Motor neuron (in vitro differentiated cells): ENCODE data around the gene ACLY. TPM values are rescaled to one million over a fixed set of nuclear protein-coding genes. Genes with fewer than 3 reads are reported as not detected.
A peak's percentile ranks its signal among the peaks of the same experiment; 100 is the strongest.

Experiments
- ATAC-seq, 8 experiments: fragments of 200-7000 bp; cut with Tn5 transposase; replicated peaks in 6 of 8; 2 replicates each; pipeline ENCODE4 v1.8.0; 2021; ENCODE audit warnings: mild to moderate bottlenecking in 8 of 8, moderate library complexity in 8 of 8
- H3K27ac ChIP-seq, 2 donors: fragments of 250-450 bp; sonication (Bioruptor Pico); 2 replicates each; pipeline ENCODE4 v1.9.0; 2021; ENCODE audit warnings: antibody characterized with exemption in 2 of 2, mild to moderate bottlenecking in 2 of 2, moderate library complexity in 1 of 2
- H3K4me1 ChIP-seq, 2 donors: fragments of 250-450 bp; sonication (Bioruptor Pico); replicated peaks in 1 of 2; 2 replicates each; pipeline ENCODE4 v1.6.1; 2021; ENCODE audit warnings: antibody characterized with exemption in 2 of 2, mild to moderate bottlenecking in 2 of 2, moderate library complexity in 1 of 2
- H3K4me3 ChIP-seq, 5 donors: fragments of 250-450 bp; sonication (Bioruptor Pico); 2 replicates each; pipeline ENCODE4 v1.9.0; 2021; ENCODE audit warnings: antibody characterized with exemption in 5 of 5, mild to moderate bottlenecking in 5 of 5, moderate library complexity in 4 of 5
- WGBS, 10 experiments: fragments of 450-650 bp; shearing (Covaris generic); methylation state at CpG; one replicate each; pipeline ENCODE4 v1.0.0; 2022; 5-methylcytosine and 5-hydroxymethylcytosine counted together
- in situ Hi-C, 9 experiments: fragments of 400-800 bp; cut with MboI; loops; one replicate each; pipeline ENCODE4 v1.15.0; 2021; ENCODE audit warnings: low sequenced_read_pairs in 9 of 9, low pct_unique_long_range_greater_than_20kb in 2 of 9; ENCODE audit not compliant: unreplicated experiment in 9 of 9
- total RNA-seq, 8 experiments: library from RNA; unstranded; fragments of 300-600 nt; gene quantifications; 2 replicates each; pipeline versions ENCODE4 v1.2.3 to v1.2.4, GENCODE V29; 2022

Gene ACLY
- total RNA-seq, 8 experiments from 2014 or later: 87.0 to 283 (median 141) TPM

- Histone ChIP-seq H3K4me3 (peak overlapping the region; percentile 74 to 89 (median 80)), H3K27ac (no peak overlapping the region)
- ATAC-seq: no peak
Observed at GRCh38 chr17:41917192-41917591, 1.6 kb downstream of the ACLY start.

DNA sequence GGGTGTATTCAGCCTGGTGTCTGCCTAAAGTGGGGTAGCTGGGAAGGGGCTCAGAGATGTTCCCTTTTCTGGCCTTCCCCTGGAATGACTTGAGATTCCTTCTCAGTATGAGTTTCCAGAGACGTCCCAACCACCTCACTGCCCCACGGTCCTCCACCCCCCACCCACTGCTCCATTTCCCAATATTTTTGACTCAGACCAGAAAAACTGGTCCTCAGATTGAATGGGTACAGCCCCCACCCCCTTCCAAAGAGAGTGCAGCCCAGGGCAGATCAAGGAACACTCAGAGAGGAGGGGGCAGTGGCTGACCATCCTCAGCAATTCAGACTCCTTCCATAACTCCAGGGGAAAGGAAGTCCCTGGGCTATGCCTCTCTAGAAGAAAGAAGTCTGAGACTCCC, 3.2 kb downstream of the ACLY start:
- Histone ChIP-seq H3K27ac (no peak overlapping the region), H3K4me3 (no peak overlapping the region), H3K4me1 (peaks cover 20 to 30% of the 10 kb centered on the region in 2 donors)
- no peak for ATAC-seq
- in situ Hi-C loops: no loop called here
- WGBS, 10 experiments: no CpG with 5 or more reads among the region's 2 CpGs

More at GRCh38 chr17:41917192-41917591, 1.6 kb downstream of the ACLY start:
- H3K4me1 ChIP-seq: peaks cover 20 to 30% of the 10 kb centered on the region in 2 donors
- 0 to 57% (median 32%) methylated on average over 1 to 3 of the region's 4 CpGs; no CpG with 5 or more reads in 3 of the 10 experiments for WGBS, 10 experiments
- in situ Hi-C loops: no loop called here

- peaks cover 18 to 28% of the 10 kb centered on the region in 2 donors for H3K4me1 ChIP-seq
- no peak overlapping the region for H3K4me3 ChIP-seq
- in situ Hi-C loops: no loop called here
- no peak overlapping the region for H3K27ac ChIP-seq
- no peak for ATAC-seq
- WGBS, 10 experiments: 60 to 100% (median 100%) methylated on average over 1 to 2 of the region's 5 CpGs; no CpG with 5 or more reads in 4 of the 10 experiments
Observed at GRCh38 chr17:41915020-41915419, 3.7 kb downstream of the ACLY start.

DNA sequence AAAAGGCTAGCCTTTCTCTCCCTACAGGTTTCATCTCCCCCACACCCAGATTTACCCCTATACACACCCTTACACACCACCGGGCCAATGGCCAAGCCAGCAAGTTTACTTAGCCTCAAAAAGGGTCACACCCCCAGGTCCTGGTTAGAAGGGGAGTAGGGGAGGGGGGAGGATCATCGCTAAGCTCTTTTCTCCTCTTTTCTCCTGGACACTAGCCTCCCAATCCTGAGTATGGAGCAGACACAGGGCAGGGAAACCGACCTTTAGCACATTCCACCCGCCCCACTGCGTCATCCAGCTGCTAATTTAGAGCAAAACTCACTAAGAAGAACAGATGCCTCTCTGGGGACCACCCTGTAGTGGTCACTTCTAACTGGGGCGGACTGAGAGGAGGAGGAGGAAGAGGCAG, 4.4 kb downstream of the ACLY start:
- WGBS, 10 experiments: 18 to 100% (median 72%) methylated on average over 1 to 5 of the region's 6 CpGs; no CpG with 5 or more reads in 3 of the 10 experiments
- Histone ChIP-seq H3K4me3 (no peak overlapping the region), H3K4me1 (peaks cover 11 to 21% of the 10 kb centered on the region in 2 donors), H3K27ac (no peak overlapping the region)
- in situ Hi-C loops: no loop called here
- ATAC-seq: no peak

DNA sequence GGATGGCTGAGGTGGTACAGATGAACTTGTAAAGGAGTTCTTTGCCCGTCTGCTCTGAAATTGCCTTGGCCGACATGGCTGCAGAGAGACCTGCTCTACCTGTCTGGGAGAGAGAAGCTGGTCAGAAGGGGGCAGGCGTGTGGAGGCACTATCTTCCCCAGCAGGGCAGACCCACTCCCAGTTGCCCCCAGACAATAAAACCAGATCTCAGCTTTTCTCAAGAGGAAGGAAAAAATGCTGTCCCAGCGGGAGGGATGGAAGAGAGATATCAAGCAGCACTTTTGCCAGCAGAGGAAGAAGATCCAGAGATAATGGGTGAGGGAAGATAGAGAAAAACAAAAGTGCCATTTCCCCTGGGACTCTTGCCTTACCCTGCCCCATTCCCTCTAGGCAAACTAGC, 5.0 kb downstream of the ACLY start:
- no peak overlapping the region for H3K4me3 ChIP-seq
- H3K27ac ChIP-seq: no peak overlapping the region
- WGBS, 10 experiments: 90 to 100% (median 100%) methylated on average over 1 to 4 of the region's 4 CpGs; no CpG with 5 or more reads in 7 of the 10 experiments
- in situ Hi-C loops: no loop called here
- peaks cover 11 to 21% of the 10 kb centered on the region in 2 donors for H3K4me1 ChIP-seq
- ATAC-seq: no peak

DNA sequence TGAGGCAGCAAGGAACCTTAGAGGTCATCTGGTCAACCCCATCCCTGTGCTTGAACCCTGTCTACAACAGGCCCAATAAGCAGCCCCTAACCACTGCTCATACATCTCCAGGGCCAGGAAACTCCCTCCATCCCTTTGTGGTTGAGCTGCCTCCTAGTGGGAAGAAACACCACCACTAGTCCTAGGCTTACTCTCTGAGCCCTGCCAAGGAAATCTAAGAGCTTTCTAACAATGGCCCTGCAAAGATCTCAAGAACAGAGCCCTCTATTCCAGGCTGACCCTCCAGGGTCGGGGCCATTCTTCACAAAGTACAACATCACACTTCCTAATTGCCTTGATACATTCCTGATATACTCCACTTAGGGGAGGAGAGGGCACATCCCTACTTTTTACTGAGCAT, 5.8 kb downstream of the ACLY start:
- 60 to 100% (median 94%) methylated on average over 1 of the region's 1 CpG; no CpG with 5 or more reads in 6 of the 10 experiments for WGBS, 10 experiments
- H3K4me1 ChIP-seq: peaks cover 11 to 25% of the 10 kb centered on the region in 2 donors

GRCh38 chr17:41910701-41911391, 7.9 kb downstream of the ACLY start:
- Histone ChIP-seq H3K27ac (no peak overlapping the region), H3K4me3 (no peak overlapping the region), H3K4me1 (peaks cover 5 to 21% of the 10 kb centered on the region in 2 donors)
- in situ Hi-C loops: no loop called here
- 0 to 100% (median 82%) methylated on average over 1 to 6 of the region's 13 CpGs; no CpG with 5 or more reads in 2 of the 10 experiments for WGBS, 10 experiments
- ATAC-seq: peak in 7 of 8 experiments; percentile 46 to 94 (median 79)

More for the DNA sequence above, 5.8 kb downstream of the ACLY start:
- no peak for ATAC-seq
- no peak overlapping the region for H3K4me3 ChIP-seq
- in situ Hi-C loops: no loop called here
- no peak overlapping the region for H3K27ac ChIP-seq

DNA sequence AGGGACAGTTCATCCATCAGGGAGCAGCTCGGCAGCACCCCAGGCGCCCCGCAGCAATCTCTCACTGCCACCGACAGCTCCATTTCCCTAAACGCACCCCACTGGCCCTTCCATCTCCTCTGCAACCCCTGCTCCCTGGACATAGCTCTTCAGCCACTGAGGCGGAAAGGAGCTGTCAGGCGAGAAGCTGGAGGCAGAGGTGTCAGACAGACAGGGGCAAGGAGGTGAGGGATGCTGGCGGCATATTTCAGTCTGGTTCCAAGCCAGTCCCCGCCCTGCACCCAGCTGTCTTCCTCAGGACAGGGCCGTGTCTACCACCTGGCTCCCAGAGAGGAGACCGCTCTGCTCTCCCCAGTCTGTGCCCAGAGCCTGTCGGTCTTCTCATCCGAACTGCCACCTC, 9.7 kb downstream of the ACLY start:
- no peak overlapping the region for H3K4me3 ChIP-seq
- 64 to 100% (median 93%) methylated on average over 1 to 6 of the region's 13 CpGs; no CpG with 5 or more reads in 6 of the 10 experiments for WGBS, 10 experiments
- no peak overlapping the region for H3K27ac ChIP-seq
- no peak for ATAC-seq
- H3K4me1 ChIP-seq: peaks cover 5 to 10% of the 10 kb centered on the region in 2 donors
- in situ Hi-C loops: no loop called here

- no peak overlapping the region for H3K4me3 ChIP-seq
- H3K4me1 ChIP-seq: peaks cover 5 to 10% of the 10 kb centered on the region in 2 donors
- H3K27ac ChIP-seq: peak overlapping the region; percentile 37 to 50
- in situ Hi-C loops: no loop called here
- 20 to 96% (median 76%) methylated on average over 1 to 7 of the region's 14 CpGs; no CpG with 5 or more reads in 2 of the 10 experiments for WGBS, 10 experiments
- ATAC-seq: peak in 1 of 8 experiments; percentile 18
Observed at GRCh38 chr17:41907633-41908539, 10.9 kb downstream of the ACLY start.

DNA sequence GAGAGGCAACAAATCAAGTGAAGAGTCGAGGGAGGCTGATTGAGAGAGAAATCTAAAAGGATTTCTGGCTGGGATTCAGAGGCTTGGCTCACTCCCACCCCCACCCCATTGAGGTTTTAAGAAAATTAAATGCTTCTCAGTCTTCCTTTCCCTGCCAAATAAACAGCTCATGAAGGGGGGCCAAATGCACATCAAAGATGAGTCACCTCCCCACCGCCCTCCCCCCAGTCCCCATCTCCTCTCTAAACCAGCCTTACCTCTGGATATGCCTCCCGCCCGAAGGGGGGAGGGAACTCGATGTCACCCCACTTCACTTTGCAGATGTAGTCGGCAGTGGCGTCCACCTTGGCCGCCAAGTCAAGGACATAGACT, 11.6 kb downstream of the ACLY start:
- in situ Hi-C loops: no loop called here
- peaks cover 5 to 10% of the 10 kb centered on the region in 2 donors for H3K4me1 ChIP-seq
- WGBS, 10 experiments: 0 to 80% (median 70%) methylated on average over 1 to 3 of the region's 8 CpGs; no CpG with 5 or more reads in 7 of the 10 experiments
- H3K27ac ChIP-seq: peak overlapping the region in 1 of 2 donors; percentile 50
- peak in 3 of 8 experiments; percentile 49 to 63 (median 61) for ATAC-seq
- H3K4me3 ChIP-seq: no peak overlapping the region

GRCh38 chr17:41906465-41907184, 12.1 kb downstream of the ACLY start:
- no peak overlapping the region for H3K27ac ChIP-seq
- ATAC-seq: peak in 1 of 8 experiments; percentile 9
- 50 to 100% (median 82%) methylated on average over 2 of the region's 15 CpGs; no CpG with 5 or more reads in 7 of the 10 experiments for WGBS, 10 experiments
- no peak overlapping the region for H3K4me3 ChIP-seq
- peaks cover 5 to 10% of the 10 kb centered on the region in 2 donors for H3K4me1 ChIP-seq
- in situ Hi-C loops: no loop called here

DNA sequence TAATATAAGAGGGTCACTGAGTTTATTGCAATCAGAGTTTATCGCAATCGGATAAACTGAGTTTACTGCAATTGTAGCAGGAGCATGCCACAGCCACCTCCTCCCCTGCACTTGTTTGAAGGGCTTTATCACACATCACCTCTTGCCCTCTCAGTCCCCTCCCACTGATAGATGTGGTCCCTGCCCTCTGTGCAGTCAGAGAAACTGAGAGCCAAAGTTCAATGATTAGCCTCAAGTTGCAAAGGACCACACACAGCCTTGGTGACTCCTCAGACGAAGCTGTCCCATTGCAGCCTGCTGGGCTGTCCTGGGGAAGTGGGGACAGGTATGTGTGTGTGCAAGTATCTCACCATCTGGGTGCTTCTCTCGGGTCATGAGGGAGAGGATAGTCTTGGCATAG, 13.6 kb downstream of the ACLY start:
- Histone ChIP-seq H3K4me3 (no peak overlapping the region), H3K4me1 (peaks cover 5 to 10% of the 10 kb centered on the region in 2 donors), H3K27ac (no peak overlapping the region)
- WGBS, 10 experiments: 80 to 100% (median 100%) methylated on average over 1 to 3 of the region's 4 CpGs; no CpG with 5 or more reads in 5 of the 10 experiments
- in situ Hi-C loops: no loop called here
- ATAC-seq: no peak
